ENCODE results near the gene RPS27A.

- TF ChIP-seq CTCF (IDR thresholded peaks at IDR 0.05) (no peak), POLR2A (IDR thresholded peaks at IDR 0.05; ENCODE audit: low read depth) (no peak), POLR2AphosphoS5 (IDR thresholded peaks at IDR 0.05) (no peak)
These were observed 32.1 kb upstream of the RPS27A start for GRCh38 chr2:55200416-55200815.
